ENCODE results near the gene CTBP2. TPM values are rescaled to one million over a fixed set of nuclear protein-coding genes. Genes with fewer than 3 reads are reported as not detected.

The CTBP2 gene
- total RNA-seq, 1 experiment from 2014 or later: 212 TPM

- no peak overlapping the region for H2BK5ac ChIP-seq (ENCODE audit: insufficient read length, low read length)
- peaks cover 58 to 59% of the 10 kb centered on the region in 2 experiments for H3K4me1 Mint-ChIP-seq
Measured at GRCh38 chr10:125087897-125088215, 72.5 kb downstream of the CTBP2 start.

More at GRCh38 chr10:125087897-125088215, 72.5 kb downstream of the CTBP2 start:
- Histone ChIP-seq H3K9ac (ENCODE audit: extremely low read depth, insufficient read length, low read length) (no peak overlapping the region), H2AFZ (ENCODE audit: low read length) (no peak overlapping the region), H3K14ac (ENCODE audit: insufficient read depth, low read length) (no peak overlapping the region), H3K27me3 (ENCODE audit: insufficient read depth, low read length) (no peaks in the 10 kb centered on the region), H3K79me1 (ENCODE audit: insufficient read depth, low read depth, low read length, poor library complexity, severe bottlenecking) (peaks cover 14% of the 10 kb centered on the region), H3K79me2 (ENCODE audit: insufficient read depth, low read length) (peaks cover 65% of the 10 kb centered on the region; the same call in 1 of the 2 replicates), H4K5ac (ENCODE audit: insufficient read length, low read depth, low read length) (no peak overlapping the region), H3K4ac (ENCODE audit: low read depth, low read length) (no peak overlapping the region), H2BK15ac (ENCODE audit: low read depth, low read length) (no peak overlapping the region), H3K23me2 (ENCODE audit: insufficient read length, low read depth, low read length, poor library complexity, severe bottlenecking) (no peaks in the 10 kb centered on the region), H4K20me1 (ENCODE audit: control insufficient read depth, insufficient read depth, insufficient read length) (peaks cover 4% of the 10 kb centered on the region), H3K18ac (ENCODE audit: insufficient read length, low read depth, low read length) (no peak overlapping the region), H2BK12ac (ENCODE audit: insufficient read length, low read depth, low read length) (no peak overlapping the region), H2BK120ac (ENCODE audit: low read depth, low read length, poor library complexity, severe bottlenecking) (no peak overlapping the region), H2AK5ac (ENCODE audit: insufficient read length, low read length) (no peak overlapping the region), H3K56ac (ENCODE audit: insufficient read length, low read depth, low read length) (no peak overlapping the region), H3K4me2 (ENCODE audit: insufficient read depth, insufficient read length, low read length) (no peak overlapping the region), H3K9me3 (ENCODE audit: control insufficient read depth, low read depth, low read length) (no peaks in the 10 kb centered on the region), H4K91ac (ENCODE audit: insufficient read length, low read depth, low read length) (no peak overlapping the region), H3K23ac (ENCODE audit: insufficient read length, low read depth, low read length) (no peak overlapping the region), H2BK20ac (ENCODE audit: low read depth, low read length, poor library complexity, severe bottlenecking) (no peak overlapping the region), H3K27ac (ENCODE audit: insufficient read length, low read depth, low read length) (no peak overlapping the region), H4K8ac (replicated peaks; ENCODE audit: insufficient read length, low read depth, low read length) (no peak overlapping the region), H3K4me1 (ENCODE audit: insufficient read depth, low read length) (peaks cover 1% of the 10 kb centered on the region; the same call in 1 of the 2 replicates), H3T11ph (ENCODE audit: low read length) (no peak overlapping the region)
- H3K9me3 Mint-ChIP-seq: no peaks in the 10 kb centered on the region
- peak overlapping the region in 2 of 3 experiments; percentile 67 to 82; a peak in 4 of 7 replicates for H3K27ac Mint-ChIP-seq
- H3K27me3 Mint-ChIP-seq (ENCODE audit: low read depth): no peaks in the 10 kb centered on the region
- TF ChIP-seq CTCF (conservative IDR thresholded peaks at IDR 0.05): no peak
- H3K4me3 Mint-ChIP-seq: no peak overlapping the region
- WGBS (ENCODE audit: extremely low coverage, insufficient read length, low lambda C conversion rate): no CpG with 5 or more reads among the region's 10 CpGs
- H3K36me3 Mint-ChIP-seq (ENCODE audit: insufficient read depth in 1 of 3, low read depth in 3 of 3): peaks cover 37 to 85% (median 60%) of the 10 kb centered on the region in 3 experiments
- DNase-seq: no peak
